HEK293 (cell line): ENCODE measurements around the gene MAD2L1BP.

Experiments used
- CTCF ChIA-PET: fragments of 350-600 bp; formaldehyde crosslinking; extraction: SDS; loops from one replicate; lab custom pipeline; 2021; ENCODE audit warnings: antibody characterized with exemption; lab: Yijun Ruan, JAX
- POLR2A ChIA-PET: fragments of 300-600 bp; formaldehyde crosslinking; extraction: SDS; loops from one replicate; lab custom pipeline; 2020; ENCODE audit warnings: antibody characterized with exemption, inconsistent platforms; lab: Yijun Ruan, JAX
- H3K27ac ChIP-seq: fragments of 200-500 bp; sonication (Bioruptor generic); 2 replicates; pipeline ENCODE4 v1.5.1; 2014; ENCODE audit warnings: low read depth, low read length, control low read depth, inconsistent platforms; ENCODE audit errors: extremely low read depth
- H3K36me3 ChIP-seq, 2 experiments: fragments of 200-500 bp in 1 of 2; sonication (Bioruptor generic) in 1 of 2; 1 replicate in 1 of 2; 2 replicates in 1 of 2; pipeline ENCODE4 v1.5.1; 2014 to 2017; ENCODE audit warnings: inconsistent platforms in 2 of 2, low read length in 2 of 2; ENCODE audit not compliant: control insufficient read depth in 2 of 2, insufficient read depth in 1 of 2
- H3K4me1 ChIP-seq: fragments of 200-500 bp; sonication (Bioruptor generic); 2 replicates; pipeline ENCODE4 v1.5.1; 2014; ENCODE audit warnings: mild to moderate bottlenecking, low read length, inconsistent platforms; ENCODE audit not compliant: control insufficient read depth, insufficient read depth
- H3K4me3 ChIP-seq: 2 replicates; pipeline ENCODE4 v1.5.1; 2011; ENCODE audit warnings: low read depth, mild to moderate bottlenecking, control low read depth, low read length, moderate library complexity
- H3K9me3 ChIP-seq: fragments of 200-500 bp; sonication (Bioruptor generic); 2 replicates; pipeline ENCODE4 v1.5.1; 2014; ENCODE audit warnings: low read depth, low read length, inconsistent platforms; ENCODE audit not compliant: control insufficient read depth, insufficient read depth
- GLI2 ChIP-seq: fragments of 450-650 bp; formaldehyde crosslinking; IDR thresholded peaks from 2 replicates; pipeline ENCODE4; 2017; ENCODE audit warnings: missing biosample characterization, missing genetic modification characterization, low read depth, borderline replicate concordance
- HOXD13 ChIP-seq: sonication (generic); formaldehyde crosslinking; IDR thresholded peaks from 2 replicates; pipeline ENCODE4 v1.8.0; 2022; ENCODE audit warnings: missing genetic modification reagents, borderline replicate concordance
- SP3 ChIP-seq: fragments of 450-650 bp; formaldehyde crosslinking; IDR thresholded peaks from 2 replicates; pipeline ENCODE4 v1.5.1; 2016; ENCODE audit warnings: missing biosample characterization, missing genetic modification characterization
- SP7 ChIP-seq: fragments of 450-650 bp; formaldehyde crosslinking; IDR thresholded peaks from 2 replicates; pipeline ENCODE4 v1.5.1; 2016; ENCODE audit warnings: missing biosample characterization, missing genetic modification characterization
- TCF7L2 ChIP-seq: IDR thresholded peaks from 2 replicates; pipeline ENCODE4 v1.6.1; 2011; ENCODE audit warnings: low read depth, mild to moderate bottlenecking, inconsistent platforms, low read length, moderate library complexity, borderline replicate concordance
- ZFP41 ChIP-seq: fragments of 450-650 bp; formaldehyde crosslinking; IDR thresholded peaks from 2 replicates; pipeline ENCODE4 v1.5.1; 2016; ENCODE audit warnings: missing biosample characterization, missing genetic modification characterization, borderline replicate concordance
- ZIC2 ChIP-seq: fragments of 450-650 bp; formaldehyde crosslinking; IDR thresholded peaks from 2 replicates; pipeline ENCODE4 v1.5.1; 2016; ENCODE audit warnings: missing biosample characterization, missing genetic modification characterization
- ZNF175 ChIP-seq: fragments of 450-650 bp; formaldehyde crosslinking; IDR thresholded peaks from 2 replicates; pipeline ENCODE4 v1.5.1; 2016; ENCODE audit warnings: missing biosample characterization, missing genetic modification characterization
- ZNF202 ChIP-seq: fragments of 450-650 bp; formaldehyde crosslinking; IDR thresholded peaks from 2 replicates; pipeline ENCODE4 v1.5.1; 2016; ENCODE audit warnings: missing biosample characterization, missing genetic modification characterization, borderline replicate concordance
- ZNF221 ChIP-seq: fragments of 450-650 bp; formaldehyde crosslinking; IDR thresholded peaks from 2 replicates; pipeline ENCODE4 v1.5.1; 2017; ENCODE audit warnings: missing biosample characterization, missing genetic modification characterization, borderline replicate concordance
- ZNF23 ChIP-seq: fragments of 450-650 bp; formaldehyde crosslinking; IDR thresholded peaks from 2 replicates; pipeline ENCODE4 v1.5.1; 2016; ENCODE audit warnings: missing biosample characterization, missing genetic modification characterization, borderline replicate concordance
- ZNF292 ChIP-seq: fragments of 450-650 bp; formaldehyde crosslinking; IDR thresholded peaks from 2 replicates; pipeline ENCODE4 v1.5.1; 2016; ENCODE audit warnings: low read depth, missing biosample characterization, missing genetic modification characterization, borderline replicate concordance
- ZNF335 ChIP-seq: fragments of 450-650 bp; formaldehyde crosslinking; conservative IDR thresholded peaks from 2 replicates; pipeline ENCODE4 v1.5.1; 2016; ENCODE audit warnings: missing biosample characterization, missing genetic modification characterization
- ZNF501 ChIP-seq: fragments of 450-650 bp; formaldehyde crosslinking; IDR thresholded peaks from 2 replicates; pipeline ENCODE4 v1.5.1; 2016; ENCODE audit warnings: missing biosample characterization, missing genetic modification characterization
- ZNF707 ChIP-seq: fragments of 450-650 bp; formaldehyde crosslinking; IDR thresholded peaks from 2 replicates; pipeline ENCODE4 v1.5.1; 2016; ENCODE audit warnings: missing biosample characterization, missing genetic modification characterization
- ZNF792 ChIP-seq: fragments of 450-650 bp; formaldehyde crosslinking; IDR thresholded peaks from 2 replicates; pipeline ENCODE4 v1.5.1; 2016; ENCODE audit warnings: missing biosample characterization, missing genetic modification characterization
- TF ChIP-seq, protein P1 (sequence below): fragments of 450-650 bp; formaldehyde crosslinking; IDR thresholded peaks from 2 replicates; pipeline ENCODE4 v1.5.1; 2016; ENCODE audit warnings: missing biosample characterization, missing genetic modification characterization
- TF ChIP-seq, protein P2 (sequence below): fragments of 450-650 bp; formaldehyde crosslinking; IDR thresholded peaks from 2 replicates; pipeline ENCODE4 v1.5.1; 2016; ENCODE audit warnings: missing biosample characterization, missing genetic modification characterization
- TF ChIP-seq, protein P3 (sequence below): fragments of 450-650 bp; formaldehyde crosslinking; IDR thresholded peaks from 2 replicates; pipeline ENCODE4 v1.5.1; 2016; ENCODE audit warnings: missing biosample characterization, missing genetic modification characterization
- TF ChIP-seq, protein P4 (sequence below): fragments of 450-650 bp; formaldehyde crosslinking; IDR thresholded peaks from 2 replicates; pipeline ENCODE4 v1.5.1; 2016; ENCODE audit warnings: missing biosample characterization, missing genetic modification characterization, borderline replicate concordance
- TF ChIP-seq, protein P5 (sequence below): fragments of 450-650 bp; formaldehyde crosslinking; optimal IDR thresholded peaks from 2 replicates; pipeline ENCODE3; 2016; ENCODE audit warnings: missing biosample characterization, mild to moderate bottlenecking, missing genetic modification characterization

Gene MAD2L1BP

DNA sequence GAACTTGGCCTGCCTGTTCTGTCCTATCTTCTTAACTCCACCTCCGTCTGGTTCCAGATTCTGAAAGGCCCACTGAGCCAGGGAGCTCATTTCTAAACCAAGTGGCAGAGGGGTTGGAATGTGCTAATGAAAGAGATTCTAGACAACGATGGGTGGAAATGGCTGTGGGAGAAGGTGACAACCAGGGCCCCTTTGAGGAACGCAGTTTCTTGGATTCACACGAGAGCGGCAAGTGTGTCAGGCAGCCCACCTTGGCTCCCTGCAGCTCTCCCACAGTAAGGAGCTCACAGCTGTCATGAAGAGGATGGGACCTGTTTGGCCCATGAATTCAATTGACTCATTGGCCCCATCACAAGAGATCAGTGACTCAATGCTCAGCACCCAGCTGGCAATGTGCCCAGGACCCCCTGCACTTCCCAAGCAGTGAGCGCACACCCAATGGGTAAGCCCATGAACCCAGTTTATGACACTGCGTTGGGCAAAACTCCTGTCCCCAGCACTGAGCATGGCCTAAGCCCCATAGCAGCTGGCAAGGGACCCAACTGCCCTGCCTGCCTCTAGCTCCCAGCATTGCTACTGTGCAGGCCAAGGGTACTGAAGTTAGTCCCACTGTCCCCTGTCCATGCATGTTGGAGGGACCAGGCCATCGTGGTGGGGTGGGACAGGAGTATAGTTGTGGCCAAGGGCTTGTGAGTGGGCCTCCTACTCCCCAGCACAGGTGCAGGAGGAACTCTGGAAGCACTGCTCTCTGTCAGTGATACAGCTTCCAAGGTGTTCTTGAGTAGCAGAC is 35.6 kb downstream of the MAD2L1BP start:
- POLR2A ChIA-PET = interaction anchor here (1.1 to 1.4 kb wide), 2 partner anchors 35 to 42 kb away, joined by 3 to 5 read pairs; partner anchors contain the start of gene GTPBP2

DNA sequence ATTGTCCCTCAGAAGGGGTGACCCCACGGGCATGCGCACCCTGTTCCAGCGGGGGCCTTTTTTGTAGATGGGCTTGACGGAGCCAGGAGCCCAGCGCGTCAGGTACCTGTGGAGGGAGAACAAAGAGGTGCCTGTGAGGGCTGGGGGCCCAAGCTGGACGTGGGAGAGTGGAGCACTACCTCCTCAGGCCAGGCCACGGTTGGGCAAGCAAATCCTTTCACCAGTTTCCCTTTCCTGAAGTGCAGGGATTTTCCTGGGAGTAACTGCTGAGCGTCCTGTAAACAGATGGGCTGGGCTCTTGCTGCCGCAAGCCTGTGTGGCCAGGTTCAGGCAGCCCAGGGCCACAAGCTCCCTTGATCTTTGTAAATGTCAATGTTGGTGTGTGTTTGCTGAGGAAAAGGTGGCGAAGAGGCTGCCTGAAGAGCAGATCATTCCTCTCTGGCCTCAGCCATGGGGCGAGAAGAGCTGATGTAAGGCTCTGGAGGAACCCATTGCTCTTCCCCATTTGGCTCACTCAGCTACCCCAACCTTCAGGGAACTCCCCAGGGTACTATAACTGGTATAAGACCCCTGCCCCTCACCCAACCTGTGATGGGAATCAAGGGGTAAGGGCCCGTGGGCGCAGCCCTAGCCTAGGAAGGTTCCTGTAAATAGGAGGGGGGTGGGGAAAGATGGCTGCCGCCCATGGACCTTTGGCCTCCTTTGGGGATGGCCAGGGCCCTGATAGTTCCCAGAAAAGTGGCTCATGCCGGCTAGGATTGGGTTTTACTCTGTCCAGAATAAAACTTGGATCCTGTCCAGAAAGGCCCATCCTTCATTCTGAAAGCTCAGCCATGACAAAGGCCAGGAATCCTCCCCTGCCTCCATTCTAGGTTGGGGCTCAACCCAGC is 36.4 kb downstream of the MAD2L1BP start:
- H3K4me1 ChIP-seq = peaks cover 3% of the 10 kb centered on the region; the same call in 1 of the 2 replicates
- TF ChIP-seq HOXD13 (no peak), ZNF707 (tag by site-specific recombination) (no peak), TCF7L2 (no peak), ZNF175 (tag by site-specific recombination) (no peak), SP7 (tag by site-specific recombination) (no peak), ZNF221 (tag by site-specific recombination) (no peak), ZNF335 (tag by site-specific recombination) (no peak), ZNF202 (no peak), ZFP41 (tag by site-specific recombination) (no peak), ZNF792 (no peak), SP3 (tag by site-specific recombination) (no peak), ZNF292 (no peak), GLI2 (no peak), ZNF23 (tag by site-specific recombination) (no peak)
- TF ChIP-seq, protein P1, sequence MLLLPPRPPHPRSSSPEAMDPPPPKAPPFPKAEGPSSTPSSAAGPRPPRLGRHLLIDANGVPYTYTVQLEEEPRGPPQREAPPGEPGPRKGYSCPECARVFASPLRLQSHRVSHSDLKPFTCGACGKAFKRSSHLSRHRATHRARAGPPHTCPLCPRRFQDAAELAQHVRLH (tag by site-specific recombination) = no peak
- TF ChIP-seq, protein P2, sequence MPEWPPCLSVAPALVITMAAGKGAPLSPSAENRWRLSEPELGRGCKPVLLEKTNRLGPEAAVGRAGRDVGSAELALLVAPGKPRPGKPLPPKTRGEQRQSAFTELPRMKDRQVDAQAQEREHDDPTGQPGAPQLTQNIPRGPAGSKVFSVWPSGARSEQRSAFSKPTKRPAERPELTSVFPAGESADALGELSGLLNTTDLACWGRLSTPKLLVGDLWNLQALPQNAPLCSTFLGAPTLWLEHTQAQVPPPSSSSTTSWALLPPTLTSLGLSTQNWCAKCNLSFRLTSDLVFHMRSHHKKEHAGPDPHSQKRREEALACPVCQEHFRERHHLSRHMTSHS = no peak
- TF ChIP-seq, protein P3, sequence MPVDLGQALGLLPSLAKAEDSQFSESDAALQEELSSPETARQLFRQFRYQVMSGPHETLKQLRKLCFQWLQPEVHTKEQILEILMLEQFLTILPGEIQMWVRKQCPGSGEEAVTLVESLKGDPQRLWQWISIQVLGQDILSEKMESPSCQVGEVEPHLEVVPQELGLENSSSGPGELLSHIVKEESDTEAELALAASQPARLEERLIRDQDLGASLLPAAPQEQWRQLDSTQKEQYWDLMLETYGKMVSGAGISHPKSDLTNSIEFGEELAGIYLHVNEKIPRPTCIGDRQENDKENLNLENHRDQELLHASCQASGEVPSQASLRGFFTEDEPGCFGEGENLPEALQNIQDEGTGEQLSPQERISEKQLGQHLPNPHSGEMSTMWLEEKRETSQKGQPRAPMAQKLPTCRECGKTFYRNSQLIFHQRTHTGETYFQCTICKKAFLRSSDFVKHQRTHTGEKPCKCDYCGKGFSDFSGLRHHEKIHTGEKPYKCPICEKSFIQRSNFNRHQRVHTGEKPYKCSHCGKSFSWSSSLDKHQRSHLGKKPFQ (tag by site-specific recombination) = no peak
- TF ChIP-seq, protein P4, sequence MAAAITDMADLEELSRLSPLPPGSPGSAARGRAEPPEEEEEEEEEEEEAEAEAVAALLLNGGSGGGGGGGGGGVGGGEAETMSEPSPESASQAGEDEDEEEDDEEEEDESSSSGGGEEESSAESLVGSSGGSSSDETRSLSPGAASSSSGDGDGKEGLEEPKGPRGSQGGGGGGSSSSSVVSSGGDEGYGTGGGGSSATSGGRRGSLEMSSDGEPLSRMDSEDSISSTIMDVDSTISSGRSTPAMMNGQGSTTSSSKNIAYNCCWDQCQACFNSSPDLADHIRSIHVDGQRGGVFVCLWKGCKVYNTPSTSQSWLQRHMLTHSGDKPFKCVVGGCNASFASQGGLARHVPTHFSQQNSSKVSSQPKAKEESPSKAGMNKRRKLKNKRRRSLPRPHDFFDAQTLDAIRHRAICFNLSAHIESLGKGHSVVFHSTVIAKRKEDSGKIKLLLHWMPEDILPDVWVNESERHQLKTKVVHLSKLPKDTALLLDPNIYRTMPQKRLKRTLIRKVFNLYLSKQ (tag by site-specific recombination) = no peak
- TF ChIP-seq, protein P5, sequence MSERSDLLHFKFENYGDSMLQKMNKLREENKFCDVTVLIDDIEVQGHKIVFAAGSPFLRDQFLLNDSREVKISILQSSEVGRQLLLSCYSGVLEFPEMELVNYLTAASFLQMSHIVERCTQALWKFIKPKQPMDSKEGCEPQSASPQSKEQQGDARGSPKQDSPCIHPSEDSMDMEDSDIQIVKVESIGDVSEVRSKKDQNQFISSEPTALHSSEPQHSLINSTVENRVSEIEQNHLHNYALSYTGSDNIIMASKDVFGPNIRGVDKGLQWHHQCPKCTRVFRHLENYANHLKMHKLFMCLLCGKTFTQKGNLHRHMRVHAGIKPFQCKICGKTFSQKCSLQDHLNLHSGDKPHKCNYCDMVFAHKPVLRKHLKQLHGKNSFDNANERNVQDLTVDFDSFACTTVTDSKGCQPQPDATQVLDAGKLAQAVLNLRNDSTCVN (tag by site-specific recombination) = no peak
- POLR2A ChIA-PET = interaction anchor here (1.4 kb wide), 1 partner anchor 43 kb away, joined by 5 read pairs; the partner anchor contains the start of gene GTPBP2
- H3K27ac ChIP-seq = no peak overlapping the region; the same call in 1 of the 2 replicates
- H3K36me3 ChIP-seq = peaks cover 3 to 67% of the 10 kb centered on the region in 2 experiments
- no peaks in the 10 kb centered on the region for H3K9me3 ChIP-seq
- CTCF ChIA-PET = interaction anchor here (0.6 to 7.2 kb wide), 5 partner anchors 13 to 217 kb away, joined by 3 to 101 read pairs (median 56); partner anchors contain the start of genes MRPS18A and VEGFA
- H3K4me3 ChIP-seq = no peak overlapping the region

More for the DNA sequence above, 35.6 kb downstream of the MAD2L1BP start:
- H3K4me1 ChIP-seq = peaks cover 3% of the 10 kb centered on the region; the same call in 1 of the 2 replicates
- no peak for TF ChIP-seq ZNF501 (tag by site-specific recombination)
- peak; percentile 29; the same call in 1 of the 2 replicates for TF ChIP-seq ZIC2 (tag by site-specific recombination)
- H3K36me3 ChIP-seq = peaks cover 3 to 58% of the 10 kb centered on the region in 2 experiments; a peak in 2 of 3 replicates
- no peak overlapping the region for H3K4me3 ChIP-seq
- no peaks in the 10 kb centered on the region for H3K9me3 ChIP-seq
- CTCF ChIA-PET = interaction anchor here (0.6 to 7.2 kb wide), 10 partner anchors 10 to 408 kb away, joined by 3 to 101 read pairs (median 30); partner anchors contain the start of genes MRPS18A and VEGFA
- no peak overlapping the region for H3K27ac ChIP-seq
